ENCODE results near the gene SLAMF6. TPM values are rescaled to one million over a fixed set of nuclear protein-coding genes. Genes with fewer than 3 reads are reported as not detected.
A peak's percentile ranks its signal among the peaks of the same experiment; 100 is the strongest.
"Not testable (repeated sequence)": the region's sequence is repeated elsewhere in the genome, so short reads cannot be mapped to it uniquely, and the experiment has no call there.

SLAMF6 gene
- total and polyA plus RNA-seq, 11 donors: 0.09 to 3.8 (median 0.30) TPM

GRCh38 chr1:160567858-160568682, 45.0 kb upstream of the SLAMF6 start:
- Histone ChIP-seq H3K4me3 (no peak overlapping the region), H3K36me3 (peaks cover 0 to 18% (median 0%) of the 10 kb centered on the region in 9 donors), H3K4me1 (peaks cover 0 to 90% (median 0%) of the 10 kb centered on the region in 12 donors), H3K27ac (peak overlapping the region in 1 of 12 donors; percentile 81), H3K27me3 (peaks cover 0 to 3% (median 0%) of the 10 kb centered on the region in 9 donors), H3K9me3 (peaks cover 0 to 11% (median 1%) of the 10 kb centered on the region in 12 donors)
- ATAC-seq (no peak), DNase-seq (no peak)
- 52 to 77% (median 62%) methylated on average over 8 of the region's 8 CpGs for WGBS, 4 donors
- intact Hi-C loops (cut with DNase I): no loop called here
- TF ChIP-seq CTCF (IDR thresholded peaks at IDR 0.05): no peak
- TF ChIP-seq POLR2A (IDR thresholded peaks at IDR 0.05): no peak

DNA sequence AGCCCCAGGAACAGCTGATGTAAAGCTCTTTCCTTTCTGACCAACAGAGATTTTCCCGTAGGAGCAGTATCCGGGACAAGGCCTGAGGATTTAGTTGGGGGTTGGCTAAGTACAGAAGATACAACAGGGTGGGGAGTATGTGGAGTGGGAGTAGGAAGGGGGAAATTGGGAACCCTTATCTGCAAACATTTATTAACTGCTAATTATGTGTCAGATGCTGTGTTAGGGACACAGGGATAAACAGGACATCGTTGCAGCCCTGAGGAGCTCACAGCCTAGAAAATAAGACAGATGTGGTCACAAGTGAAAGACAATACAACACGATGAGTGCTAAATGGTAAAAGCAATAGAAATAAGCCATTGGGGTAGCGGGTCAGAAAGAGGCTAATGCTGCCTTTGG, 44.3 kb upstream of the SLAMF6 start:
- peaks cover 0 to 18% (median 2%) of the 10 kb centered on the region in 12 donors for H3K9me3 ChIP-seq
- H3K27ac ChIP-seq: peak overlapping the region in 1 of 12 donors; percentile 81
- H3K4me3 ChIP-seq: no peak overlapping the region
- intact Hi-C loops (cut with DNase I): no loop called here
- peaks cover 0 to 83% (median 0%) of the 10 kb centered on the region in 12 donors for H3K4me1 ChIP-seq
- H3K36me3 ChIP-seq: peaks cover 0 to 20% (median 0%) of the 10 kb centered on the region in 9 donors
- DNase-seq: no peak
- ATAC-seq: no peak
- TF ChIP-seq CTCF (IDR thresholded peaks at IDR 0.05) (no peak), POLR2A (IDR thresholded peaks at IDR 0.05) (no peak)
- WGBS, 4 donors: 69 to 72% (median 71%) methylated on average over 5 of the region's 5 CpGs
- H3K27me3 ChIP-seq: no peaks in the 10 kb centered on the region

- DNase-seq (peak in 1 of 5 donors; percentile 25), ATAC-seq (peak in 1 of 4 donors; percentile 20)
- no peak for TF ChIP-seq CTCF (IDR thresholded peaks at IDR 0.05)
- Histone ChIP-seq H3K27ac (peak overlapping the region in 1 of 12 donors; percentile 81), H3K9me3 (peaks cover 0 to 21% (median 2%) of the 10 kb centered on the region in 12 donors), H3K4me1 (peaks cover 0 to 82% (median 0%) of the 10 kb centered on the region in 12 donors), H3K27me3 (no peaks in the 10 kb centered on the region), H3K4me3 (peak overlapping the region in 2 of 12 donors; percentile 1 to 4), H3K36me3 (peaks cover 0 to 20% (median 0%) of the 10 kb centered on the region in 9 donors)
- intact Hi-C loops (cut with DNase I): no loop called here
- 45 to 60% (median 50%) methylated on average over 4 of the region's 4 CpGs for WGBS, 4 donors
These were observed 42.5 kb upstream of the SLAMF6 start for GRCh38 chr1:160565564-160565963.

DNA sequence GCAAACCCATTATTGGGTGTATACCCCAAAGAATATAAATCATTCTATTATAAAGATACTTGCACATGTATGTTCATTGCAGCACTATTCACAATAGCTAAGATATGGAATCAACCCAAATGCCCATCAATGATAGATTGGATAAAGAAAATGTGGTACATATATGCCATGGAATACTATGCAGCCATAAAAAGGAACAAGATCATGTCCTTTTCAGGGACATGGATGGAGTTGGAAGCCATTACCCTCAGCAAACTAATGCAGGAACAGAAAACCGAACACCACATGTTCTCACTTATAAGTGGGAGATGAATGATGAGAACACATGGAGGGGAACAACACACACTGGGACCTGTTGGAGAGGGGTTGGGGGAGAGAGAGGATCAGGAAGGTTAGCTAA, 40.2 kb upstream of the SLAMF6 start:
- DNase-seq; H3K27me3 ChIP-seq; ATAC-seq; H3K27ac ChIP-seq; intact Hi-C loops (cut with DNase I); H3K4me3 ChIP-seq: not testable (repeated sequence)
- Histone ChIP-seq H3K9me3 (peaks cover 0 to 21% (median 2%) of the 10 kb centered on the region in 12 donors), H3K36me3 (peaks cover 0 to 20% (median 0%) of the 10 kb centered on the region in 9 donors), H3K4me1 (peaks cover 0 to 75% (median 0%) of the 10 kb centered on the region in 12 donors)
- WGBS, 4 donors: 64 to 76% (median 70%) methylated on average over 1 of the region's 1 CpG

DNA sequence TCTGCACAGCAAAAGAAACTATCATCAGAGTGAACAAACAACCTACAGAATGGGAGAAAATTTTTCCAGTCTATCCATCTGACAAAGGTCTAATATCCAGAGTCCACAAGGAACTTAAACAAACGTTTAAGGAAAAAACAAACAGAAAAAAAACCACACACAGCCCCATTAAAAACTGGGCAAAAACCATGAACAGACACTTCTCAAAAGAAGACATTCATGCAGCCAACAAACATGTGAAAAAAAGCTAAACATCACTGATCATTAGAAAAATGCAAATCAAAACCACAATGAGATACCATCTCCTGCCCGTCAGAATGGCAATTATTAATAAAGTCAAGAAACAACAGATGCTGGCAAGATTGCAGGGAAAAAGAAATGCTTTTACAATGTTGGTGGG, 39.7 kb upstream of the SLAMF6 start:
- peaks cover 0 to 70% (median 0%) of the 10 kb centered on the region in 12 donors for H3K4me1 ChIP-seq
- WGBS, 4 donors: 77 to 82% (median 81%) methylated on average over 2 of the region's 2 CpGs
- H3K36me3 ChIP-seq: peaks cover 0 to 20% (median 0%) of the 10 kb centered on the region in 9 donors
- DNase-seq; H3K27ac ChIP-seq; ATAC-seq; intact Hi-C loops (cut with DNase I); H3K27me3 ChIP-seq; H3K4me3 ChIP-seq: not testable (repeated sequence)
- peaks cover 0 to 21% (median 2%) of the 10 kb centered on the region in 12 donors for H3K9me3 ChIP-seq
